H1 (cell line): ENCODE measurements around the gene EXOC1. TPM values are rescaled to one million over a fixed set of nuclear protein-coding genes. Genes with fewer than 3 reads are reported as not detected.

ENCODE experiments used
- ATF3 ChIP-seq: IDR thresholded peaks from 2 replicates; pipeline ENCODE4 v1.6.1; 2011; ENCODE audit warnings: low read depth, mild to moderate bottlenecking, low read length; ENCODE audit not compliant: insufficient read depth
- BACH1 ChIP-seq: IDR thresholded peaks from 2 replicates; pipeline ENCODE4 v1.6.1; 2012; ENCODE audit warnings: low read length, improper control_type of control experiment
- polyA plus RNA-seq, 7 experiments: library from polyadenylated mRNA; depleted of rRNA in 3 of 7; stranded (reverse) in 5 of 7; unstranded in 2 of 7; fragments of >200 nt in 5 of 7; fragments of 200-250 nt in 2 of 7; gene quantifications; 1 replicate in 5 of 7; 2 replicates in 1 of 7; 4 replicates in 1 of 7; pipeline versions ENCODE4 v1.2.1 to v1.2.3, GENCODE V29; 2011 to 2013; ENCODE audit warnings: missing spikeins in 2 of 7, mixed read lengths in 2 of 7
- total RNA-seq: library from RNA; stranded (reverse); fragmentation: NEBNext Ultra II Directional; extraction: Animal tissue kit (Norgen Biotek cat#: 25700); gene quantifications from 2 replicates; pipeline ENCODE4 v1.2.1, GENCODE V29; 2021

Gene EXOC1
- total and polyA plus RNA-seq, 2 of the 8 experiments (the other 6 are each of a cell fraction or from before 2014, with no cell fraction given), result 5.9 to 19.6 TPM

GRCh38 chr4:55939421-55939820 is 86.0 kb downstream of the EXOC1 start (continued):
- no peak for TF ChIP-seq ATF3
- TF ChIP-seq BACH1, result no peak
